Fibroblast of mammary gland (primary cell): ENCODE data around the gene ZDHHC14.
"Not testable (repeated sequence)": the region's sequence is repeated elsewhere in the genome, so short reads cannot be mapped to it uniquely, and the experiment has no call there.

Source experiments
- DNase-seq: peaks from one replicate; pipeline ENCODE4 v3.0.0-alpha.2; 2010; ENCODE audit warnings: low read depth
- H3K4me3 ChIP-seq: 2 replicates; pipeline ENCODE4 v1.5.1; 2011; ENCODE audit warnings: low read depth, mild to moderate bottlenecking, low read length, moderate library complexity; ENCODE audit not compliant: control insufficient read depth
- TF ChIP-seq, protein P1 (sequence below): conservative IDR thresholded peaks from 2 replicates; pipeline ENCODE4 v1.5.1; 2011; ENCODE audit warnings: low read depth, low read length, inconsistent platforms; ENCODE audit not compliant: control insufficient read depth, insufficient read depth

The ZDHHC14 gene

DNA sequence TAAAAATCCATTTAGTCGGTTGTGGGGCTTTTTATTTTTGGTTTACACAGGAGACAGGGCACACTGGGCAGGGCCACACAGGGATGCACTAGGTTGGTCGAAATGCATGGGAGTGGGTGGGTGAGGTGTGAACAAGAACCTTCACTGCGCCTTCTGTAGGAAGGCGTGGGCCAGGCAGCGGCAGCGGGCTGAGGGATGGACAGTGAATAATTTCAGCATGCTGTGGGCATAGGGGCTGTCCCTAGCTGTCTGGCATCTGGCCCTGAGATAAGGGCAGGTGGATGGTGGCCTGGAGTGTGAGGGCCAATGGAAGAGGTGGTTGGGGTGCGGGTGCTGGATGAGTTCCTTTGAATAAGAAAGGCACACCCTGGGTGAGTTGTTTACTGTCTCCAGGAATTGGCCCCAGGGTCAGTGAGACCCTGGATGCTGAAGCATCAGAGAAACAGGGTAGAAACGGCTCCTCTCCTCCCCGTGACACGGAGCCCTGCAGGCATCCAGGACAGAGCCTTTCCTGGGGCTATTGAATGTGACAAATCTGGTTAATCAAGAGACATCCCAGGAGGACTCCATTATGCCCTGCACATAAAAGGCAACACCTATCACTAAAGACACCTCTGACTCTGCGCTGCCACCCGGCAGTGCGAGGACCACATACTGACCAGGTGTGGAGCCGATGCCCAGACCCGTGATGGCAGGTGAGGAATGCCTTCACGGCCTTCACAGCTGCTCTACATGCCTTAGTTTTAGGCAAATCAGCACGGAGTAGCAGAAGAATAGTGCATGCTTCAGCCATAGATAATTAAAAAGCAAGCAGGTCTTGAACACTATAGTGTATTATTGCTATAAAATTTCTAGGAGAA is 319.0 kb downstream of the ZDHHC14 start:
- TF ChIP-seq, protein P1, sequence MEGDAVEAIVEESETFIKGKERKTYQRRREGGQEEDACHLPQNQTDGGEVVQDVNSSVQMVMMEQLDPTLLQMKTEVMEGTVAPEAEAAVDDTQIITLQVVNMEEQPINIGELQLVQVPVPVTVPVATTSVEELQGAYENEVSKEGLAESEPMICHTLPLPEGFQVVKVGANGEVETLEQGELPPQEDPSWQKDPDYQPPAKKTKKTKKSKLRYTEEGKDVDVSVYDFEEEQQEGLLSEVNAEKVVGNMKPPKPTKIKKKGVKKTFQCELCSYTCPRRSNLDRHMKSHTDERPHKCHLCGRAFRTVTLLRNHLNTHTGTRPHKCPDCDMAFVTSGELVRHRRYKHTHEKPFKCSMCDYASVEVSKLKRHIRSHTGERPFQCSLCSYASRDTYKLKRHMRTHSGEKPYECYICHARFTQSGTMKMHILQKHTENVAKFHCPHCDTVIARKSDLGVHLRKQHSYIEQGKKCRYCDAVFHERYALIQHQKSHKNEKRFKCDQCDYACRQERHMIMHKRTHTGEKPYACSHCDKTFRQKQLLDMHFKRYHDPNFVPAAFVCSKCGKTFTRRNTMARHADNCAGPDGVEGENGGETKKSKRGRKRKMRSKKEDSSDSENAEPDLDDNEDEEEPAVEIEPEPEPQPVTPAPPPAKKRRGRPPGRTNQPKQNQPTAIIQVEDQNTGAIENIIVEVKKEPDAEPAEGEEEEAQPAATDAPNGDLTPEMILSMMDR, result no peak
- no peak for DNase-seq
- H3K4me3 ChIP-seq, result no peak overlapping the region

DNA sequence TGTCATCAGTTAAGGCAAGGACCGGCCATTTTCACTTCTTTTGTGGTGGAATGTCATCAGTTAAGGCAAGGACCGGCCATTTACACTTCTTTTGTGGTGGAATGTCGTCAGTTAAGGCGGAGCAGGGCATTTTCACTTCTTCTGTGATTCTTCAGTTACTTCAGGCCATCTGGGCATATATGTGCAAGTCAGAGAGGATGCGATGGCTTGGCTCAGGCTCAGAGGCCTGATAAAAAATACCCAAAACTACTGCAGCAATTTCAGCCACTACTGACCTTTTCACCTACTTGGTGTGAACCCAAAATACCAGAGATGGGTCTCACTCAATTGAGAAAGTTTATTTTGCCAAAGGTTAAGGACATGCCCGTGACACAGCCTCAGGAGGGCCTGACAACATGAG is 325.4 kb downstream of the ZDHHC14 start:
- DNase-seq, H3K4me3 ChIP-seq: not testable (repeated sequence)

DNA sequence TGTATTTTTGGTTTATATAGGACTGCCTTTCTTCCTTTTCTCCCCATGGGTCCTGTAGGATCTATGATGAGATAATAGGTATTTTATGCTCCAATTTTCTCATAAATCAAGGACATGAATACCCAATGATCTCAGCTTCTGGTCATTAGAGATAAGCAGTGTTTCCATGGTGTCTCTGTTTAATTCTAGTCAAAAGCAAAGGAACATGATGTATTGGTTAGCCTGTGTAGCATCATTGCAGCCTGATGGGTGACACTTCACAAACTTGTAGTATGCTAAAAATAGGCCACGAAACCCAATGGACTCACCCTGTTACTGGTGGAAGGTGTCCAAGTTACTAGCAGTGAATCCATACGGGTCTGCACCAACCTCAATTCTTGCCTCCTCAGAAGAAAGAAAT is 325.9 kb downstream of the ZDHHC14 start:
- TF ChIP-seq, protein P1, result no peak
- DNase-seq, result no peak
- H3K4me3 ChIP-seq, result no peak overlapping the region

DNA sequence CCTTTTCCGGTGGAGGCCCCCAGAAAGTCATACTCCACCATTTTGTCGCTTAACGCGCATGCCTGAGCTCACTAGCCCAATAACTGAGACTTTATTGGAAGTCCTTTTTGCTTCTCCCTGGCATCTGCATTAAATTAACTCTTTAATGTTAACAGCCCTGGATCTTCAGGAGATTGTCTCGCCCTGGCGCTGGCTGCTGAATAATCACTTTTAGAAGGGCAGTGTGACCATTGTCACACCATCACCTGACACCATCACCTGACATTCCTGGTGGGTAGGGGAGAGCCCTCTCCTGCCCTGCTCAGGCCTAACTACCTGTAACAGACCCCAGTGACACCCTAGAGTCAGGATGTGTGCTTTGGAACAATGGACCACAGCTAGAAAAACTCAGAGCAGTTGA is 326.6 kb downstream of the ZDHHC14 start:
- TF ChIP-seq, protein P1, result no peak
- no peak for DNase-seq
- no peak overlapping the region for H3K4me3 ChIP-seq

DNA sequence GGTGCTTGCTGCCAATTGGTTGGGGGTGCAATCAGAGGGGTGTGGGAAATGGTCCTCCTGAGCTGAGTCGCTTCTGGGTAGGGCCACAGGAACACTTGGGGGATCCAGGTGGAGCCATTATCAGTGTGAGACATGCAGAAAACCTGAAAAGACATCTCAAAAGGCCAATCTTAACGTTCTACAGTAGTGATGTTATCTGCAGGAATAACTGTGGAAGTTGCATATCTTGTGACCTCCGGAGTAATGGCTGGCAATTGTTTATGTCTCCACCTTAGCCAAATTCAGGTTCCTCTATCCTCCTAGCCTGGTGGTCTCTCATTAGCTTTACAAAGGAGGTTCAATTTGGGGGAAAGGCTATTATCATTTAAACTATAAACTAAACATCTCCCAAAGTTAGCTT is 327.2 kb downstream of the ZDHHC14 start:
- no peak overlapping the region for H3K4me3 ChIP-seq
- no peak for DNase-seq
- TF ChIP-seq, protein P1, result no peak

DNA sequence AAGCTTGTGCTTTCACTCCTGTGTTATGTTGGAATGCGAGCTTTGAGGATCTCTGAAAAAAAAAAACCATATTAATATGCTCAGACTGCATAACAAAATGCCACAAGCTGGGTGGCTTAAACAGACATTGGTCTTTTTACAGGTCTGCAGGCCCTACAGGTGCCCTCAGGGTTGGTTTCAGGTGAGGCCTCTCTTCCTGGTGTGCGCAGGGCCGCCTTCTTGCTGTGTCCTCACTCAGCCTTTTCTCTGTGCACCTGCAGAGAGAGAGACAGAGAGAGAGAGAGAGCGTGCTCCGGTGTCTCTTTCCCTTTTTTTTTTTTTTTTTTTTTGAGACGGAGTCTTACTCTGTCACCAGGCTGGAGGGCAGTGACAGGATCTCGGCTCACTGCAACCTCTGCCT is 327.9 kb downstream of the ZDHHC14 start:
- no peak for DNase-seq
- no peak overlapping the region for H3K4me3 ChIP-seq
- TF ChIP-seq, protein P1, result no peak

DNA sequence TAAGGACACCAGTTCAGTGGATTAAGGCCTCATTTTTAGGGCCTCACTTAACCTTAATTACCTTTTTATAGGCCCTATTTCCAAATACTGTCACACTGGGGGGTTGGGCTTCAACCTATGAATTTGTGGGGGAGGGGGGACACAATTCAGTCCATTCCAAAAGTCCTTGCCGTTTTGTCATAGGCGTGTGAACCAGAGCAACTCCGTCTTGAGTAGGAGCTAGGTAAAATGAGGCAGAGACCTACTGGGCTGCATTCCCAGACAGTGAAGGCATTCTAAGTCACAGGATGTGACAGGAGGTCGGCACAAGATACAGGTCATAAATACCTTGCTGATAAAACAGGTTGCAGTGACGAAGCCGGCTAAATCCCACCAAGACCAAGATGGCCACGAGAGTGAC is 328.6 kb downstream of the ZDHHC14 start:
- no peak overlapping the region for H3K4me3 ChIP-seq
- no peak for DNase-seq
- TF ChIP-seq, protein P1, result no peak
